Measurements from ENCODE around the gene MMP25. TPM values are rescaled to one million over a fixed set of nuclear protein-coding genes. Genes with fewer than 3 reads are reported as not detected.

The MMP25 gene
- total RNA-seq, 4 donors from 2014 or later: 0.57 TPM; not detected in 3

DNA sequence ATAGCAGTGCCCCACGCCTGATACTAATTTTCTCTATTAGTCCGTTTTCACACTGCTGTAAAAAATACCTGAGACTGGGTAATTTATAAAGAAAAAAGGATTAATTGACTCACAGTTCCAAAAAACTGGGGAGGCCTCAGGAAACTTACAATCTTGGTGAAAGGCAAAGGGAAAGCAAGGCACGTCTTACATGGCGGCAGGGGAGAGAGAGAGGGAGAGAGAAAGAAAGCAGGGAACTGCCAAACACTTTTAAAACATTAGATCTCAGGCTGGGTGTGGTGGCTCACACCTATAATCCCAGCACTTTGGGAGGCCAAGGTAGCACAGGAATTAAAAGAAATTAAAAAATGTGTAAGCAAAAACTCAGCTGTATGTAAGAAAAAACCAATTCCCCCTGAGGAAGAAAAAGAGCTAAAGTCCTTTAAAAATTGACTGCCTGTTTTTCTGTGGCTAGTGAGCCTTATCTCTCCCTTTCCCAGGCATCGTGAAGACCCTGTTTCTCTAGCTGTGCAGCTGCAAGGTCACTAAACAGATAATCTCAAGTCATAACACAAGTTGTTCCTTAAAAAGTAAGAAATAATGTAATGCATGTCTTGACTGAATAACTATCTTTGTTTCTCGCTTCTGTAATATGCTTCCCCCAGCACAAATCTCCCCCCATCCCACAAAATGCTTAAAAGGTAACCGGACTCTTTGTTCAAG, 38.8 kb downstream of the MMP25 start:
- TF ChIP-seq, protein P1, sequence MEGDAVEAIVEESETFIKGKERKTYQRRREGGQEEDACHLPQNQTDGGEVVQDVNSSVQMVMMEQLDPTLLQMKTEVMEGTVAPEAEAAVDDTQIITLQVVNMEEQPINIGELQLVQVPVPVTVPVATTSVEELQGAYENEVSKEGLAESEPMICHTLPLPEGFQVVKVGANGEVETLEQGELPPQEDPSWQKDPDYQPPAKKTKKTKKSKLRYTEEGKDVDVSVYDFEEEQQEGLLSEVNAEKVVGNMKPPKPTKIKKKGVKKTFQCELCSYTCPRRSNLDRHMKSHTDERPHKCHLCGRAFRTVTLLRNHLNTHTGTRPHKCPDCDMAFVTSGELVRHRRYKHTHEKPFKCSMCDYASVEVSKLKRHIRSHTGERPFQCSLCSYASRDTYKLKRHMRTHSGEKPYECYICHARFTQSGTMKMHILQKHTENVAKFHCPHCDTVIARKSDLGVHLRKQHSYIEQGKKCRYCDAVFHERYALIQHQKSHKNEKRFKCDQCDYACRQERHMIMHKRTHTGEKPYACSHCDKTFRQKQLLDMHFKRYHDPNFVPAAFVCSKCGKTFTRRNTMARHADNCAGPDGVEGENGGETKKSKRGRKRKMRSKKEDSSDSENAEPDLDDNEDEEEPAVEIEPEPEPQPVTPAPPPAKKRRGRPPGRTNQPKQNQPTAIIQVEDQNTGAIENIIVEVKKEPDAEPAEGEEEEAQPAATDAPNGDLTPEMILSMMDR (IDR thresholded peaks at IDR 0.05; ENCODE audit: low read depth): no peak

DNA sequence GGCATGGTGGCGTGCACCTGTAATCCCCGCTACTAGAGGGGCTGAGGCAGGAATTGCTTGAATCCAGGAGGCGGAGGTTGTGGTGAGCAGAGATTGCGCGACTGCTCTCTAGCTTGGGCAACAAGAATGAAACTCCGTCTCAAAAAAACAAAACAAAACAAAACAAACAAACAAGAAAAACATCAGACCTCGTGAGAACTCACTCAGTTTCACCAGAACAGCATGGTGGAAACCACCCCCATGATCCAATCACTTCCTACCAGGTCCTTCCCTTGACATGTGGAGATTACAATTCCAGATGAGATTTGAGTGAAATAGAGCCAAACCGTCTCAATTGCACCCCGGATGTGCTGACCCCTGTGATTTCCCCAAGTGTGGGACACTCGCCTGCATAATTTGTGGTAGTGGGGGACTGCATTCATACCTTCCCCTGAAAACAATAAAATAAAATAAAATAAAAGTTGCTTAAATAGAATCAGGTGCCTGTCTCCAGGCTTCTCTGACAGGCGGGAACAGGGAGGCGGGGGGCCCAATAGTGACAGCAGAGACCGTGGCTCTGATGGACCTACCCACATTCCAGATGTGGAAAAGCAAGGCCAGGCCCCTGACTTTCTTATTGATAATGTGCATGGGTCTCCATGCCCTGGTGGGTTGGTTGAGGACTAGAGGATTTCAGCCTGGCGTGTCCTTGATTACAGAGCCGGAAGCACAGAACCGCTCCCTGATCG, 39.7 kb downstream of the MMP25 start:
- TF ChIP-seq, protein P1 (IDR thresholded peaks at IDR 0.05; ENCODE audit: low read depth): no peak

DNA sequence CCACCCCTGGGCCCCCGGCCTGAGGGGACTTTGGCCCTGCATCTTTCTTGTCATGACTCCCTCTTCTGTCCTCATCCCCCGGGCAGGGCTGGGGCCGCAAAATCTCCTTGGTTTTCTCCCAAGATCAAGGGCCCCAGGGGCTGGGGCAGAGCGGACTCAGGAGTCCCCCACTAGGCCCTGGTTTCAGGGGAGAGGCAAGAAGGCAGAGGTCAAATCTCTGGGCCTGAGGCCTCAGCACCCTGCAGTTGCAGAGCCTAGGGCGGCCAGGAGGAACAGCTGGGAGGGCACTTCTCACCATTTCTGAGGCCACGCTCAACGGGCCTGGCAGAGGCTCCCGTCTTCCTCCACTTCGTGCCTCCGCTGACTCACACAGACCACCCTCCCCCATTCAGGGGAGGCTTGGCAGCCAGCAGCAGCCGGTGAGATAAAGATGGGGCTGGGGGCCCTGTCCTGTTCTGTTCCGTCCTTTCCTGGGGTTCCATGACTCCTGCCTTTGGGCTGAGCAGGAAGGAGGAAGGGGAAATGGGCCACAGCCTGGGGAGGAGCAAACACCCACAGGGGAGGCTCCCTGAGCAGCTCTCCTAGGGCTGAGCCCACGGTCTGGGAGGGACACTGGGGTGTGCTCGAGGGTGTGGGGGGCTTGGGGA, 40.4 kb downstream of the MMP25 start:
- TF ChIP-seq, protein P1 (IDR thresholded peaks at IDR 0.05; ENCODE audit: low read depth): no peak

DNA sequence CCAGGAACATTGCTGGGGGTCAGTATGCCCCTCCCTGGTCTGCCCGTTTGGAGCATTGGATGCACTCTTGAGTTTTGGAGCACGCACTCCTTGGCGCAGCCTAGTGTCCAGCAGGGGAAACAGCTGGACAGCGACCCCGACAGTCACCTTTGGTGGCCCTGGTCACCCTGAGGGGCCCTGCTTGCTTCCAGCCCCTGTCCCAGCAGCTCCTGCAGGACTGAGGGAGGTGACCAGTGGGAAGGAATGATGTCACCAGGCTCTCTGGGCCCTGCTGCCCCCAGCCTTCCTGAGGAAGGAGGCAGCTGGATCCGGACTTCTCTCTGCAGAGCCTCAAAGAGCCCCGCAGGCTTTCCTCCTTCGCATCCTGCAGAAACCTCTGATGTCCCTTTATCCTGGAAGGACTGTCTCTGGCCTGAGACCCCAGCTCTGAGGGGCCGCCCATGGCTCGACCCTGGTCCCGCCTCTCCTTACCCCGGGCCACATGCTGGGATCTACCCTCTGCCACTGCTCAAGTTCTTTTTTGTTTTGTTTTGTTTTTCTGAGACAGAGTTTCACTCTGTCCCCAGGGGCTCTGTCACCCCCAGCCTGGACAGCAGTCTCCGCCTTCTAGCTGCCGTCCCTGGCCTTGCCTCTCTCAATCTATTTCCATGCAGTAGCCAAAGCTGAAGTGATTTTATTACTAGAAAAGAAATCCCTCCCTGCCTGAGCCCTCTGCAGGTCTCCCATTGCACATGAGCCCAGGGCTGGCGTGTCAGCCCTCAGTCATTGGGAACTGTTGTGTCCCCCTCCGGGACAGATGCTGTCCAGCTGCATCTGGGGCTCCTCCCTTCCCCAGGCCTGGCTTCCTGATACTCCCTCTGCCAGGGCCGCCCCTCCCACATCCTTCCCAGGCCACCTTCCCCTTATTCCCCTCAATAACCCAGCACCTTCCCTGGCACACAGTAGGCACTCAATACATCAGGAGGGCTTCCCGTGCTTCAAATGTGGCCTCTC, 41.2 kb downstream of the MMP25 start:
- TF ChIP-seq, protein P1 (IDR thresholded peaks at IDR 0.05; ENCODE audit: low read depth): no peak

DNA sequence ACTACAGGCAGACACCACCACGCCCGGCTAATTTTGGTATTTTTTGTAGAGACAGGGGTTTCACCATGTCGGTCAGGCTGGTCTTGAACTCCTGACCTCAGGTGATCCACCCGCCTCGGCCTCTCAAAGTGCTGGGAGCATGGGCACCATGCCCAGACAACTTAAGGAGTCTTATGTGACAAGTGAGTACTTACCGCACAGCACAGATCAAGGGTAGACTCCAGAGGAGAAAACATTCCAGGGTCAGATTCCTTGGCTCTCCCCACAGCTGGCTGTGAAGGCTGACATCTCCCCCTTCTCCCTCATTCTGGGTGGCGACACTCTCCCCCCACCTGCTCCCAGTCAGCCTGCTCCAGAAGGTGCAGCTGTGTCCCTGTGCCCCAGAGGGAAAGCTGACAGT, 42.1 kb downstream of the MMP25 start:
- TF ChIP-seq, protein P1 (IDR thresholded peaks at IDR 0.05; ENCODE audit: low read depth): no peak

DNA sequence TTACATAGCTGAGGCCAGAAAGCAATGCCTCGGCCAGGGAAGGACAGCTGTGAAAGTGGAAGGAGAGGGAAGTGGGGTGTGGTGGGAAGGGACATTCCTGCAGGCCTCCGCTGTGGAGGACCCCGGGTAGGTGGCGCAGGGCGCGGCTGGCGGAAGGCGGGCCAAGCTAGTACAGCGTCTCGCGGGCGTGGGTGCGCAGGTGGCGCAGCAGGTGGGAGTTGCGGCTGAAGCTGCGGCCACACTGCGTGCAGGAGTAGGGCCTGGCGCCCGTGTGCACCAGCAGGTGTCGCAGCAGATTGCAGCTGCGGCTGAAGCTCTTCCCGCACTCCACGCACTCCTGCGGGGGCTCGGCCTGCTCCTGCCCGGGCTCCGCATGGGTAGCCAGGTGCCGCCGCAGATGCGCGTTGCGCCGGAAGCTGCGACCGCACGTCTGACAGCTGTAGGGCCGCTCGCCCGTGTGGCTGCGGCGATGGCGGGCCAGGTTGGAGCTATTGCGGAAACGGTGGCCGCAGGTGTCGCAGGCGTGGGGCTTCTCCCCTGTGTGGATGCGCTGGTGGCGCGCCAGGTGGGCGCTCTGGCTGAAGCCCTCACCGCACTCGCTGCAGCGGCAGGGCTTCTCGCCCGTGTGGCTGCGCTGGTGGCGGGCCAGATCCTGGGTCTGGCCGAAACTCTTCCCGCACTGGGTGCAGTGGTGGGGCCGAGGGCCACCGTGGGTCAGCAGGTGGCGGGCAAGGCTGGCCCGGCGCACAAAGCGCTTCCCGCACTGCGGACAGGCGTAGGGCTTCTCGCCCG, 42.8 kb downstream of the MMP25 start:
- TF ChIP-seq, protein P1 (IDR thresholded peaks at IDR 0.05; ENCODE audit: low read depth): no peak
